Activated T-cell treated with anti-CD3 and anti-CD28 coated beads, Interleukin-2, amount 50 U/mL, for 48 hours (primary cell): ENCODE measurements around the gene GPR78.
"Not testable (repeated sequence)": the region's sequence is repeated elsewhere in the genome, so short reads cannot be mapped to it uniquely, and the experiment has no call there.

Source experiments
- DNase-seq, 2 experiments: peaks; one replicate each; pipeline ENCODE4 v3.0.0-alpha.2; 2020

GPR78 gene

DNA sequence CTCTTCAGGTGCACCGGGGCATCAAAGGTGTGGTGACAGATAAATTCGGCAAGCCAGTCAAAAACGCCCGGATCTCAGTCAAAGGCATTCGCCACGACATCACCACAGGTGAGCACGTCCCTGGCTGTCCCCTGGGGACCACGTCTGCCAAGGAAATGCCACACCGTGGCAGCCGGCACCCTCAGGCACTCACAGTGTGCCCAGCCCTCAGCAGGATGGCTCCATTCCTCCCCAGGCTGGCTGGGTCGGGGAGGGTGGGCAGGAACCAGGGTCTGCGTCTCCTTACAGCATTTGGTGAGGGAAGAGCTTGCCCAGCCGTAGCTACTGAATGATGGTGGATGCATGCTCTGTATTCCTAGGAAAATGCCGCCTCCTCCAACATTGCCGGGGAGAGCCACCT lies 38.2 kb downstream of the GPR78 start:
- no peak for DNase-seq

- no peak for DNase-seq
Observed at GRCh38 chr4:8618961-8619720, 38.9 kb downstream of the GPR78 start.

GRCh38 chr4:8621135-8621534 lies 40.9 kb downstream of the GPR78 start:
- DNase-seq, result not testable (repeated sequence)

DNA sequence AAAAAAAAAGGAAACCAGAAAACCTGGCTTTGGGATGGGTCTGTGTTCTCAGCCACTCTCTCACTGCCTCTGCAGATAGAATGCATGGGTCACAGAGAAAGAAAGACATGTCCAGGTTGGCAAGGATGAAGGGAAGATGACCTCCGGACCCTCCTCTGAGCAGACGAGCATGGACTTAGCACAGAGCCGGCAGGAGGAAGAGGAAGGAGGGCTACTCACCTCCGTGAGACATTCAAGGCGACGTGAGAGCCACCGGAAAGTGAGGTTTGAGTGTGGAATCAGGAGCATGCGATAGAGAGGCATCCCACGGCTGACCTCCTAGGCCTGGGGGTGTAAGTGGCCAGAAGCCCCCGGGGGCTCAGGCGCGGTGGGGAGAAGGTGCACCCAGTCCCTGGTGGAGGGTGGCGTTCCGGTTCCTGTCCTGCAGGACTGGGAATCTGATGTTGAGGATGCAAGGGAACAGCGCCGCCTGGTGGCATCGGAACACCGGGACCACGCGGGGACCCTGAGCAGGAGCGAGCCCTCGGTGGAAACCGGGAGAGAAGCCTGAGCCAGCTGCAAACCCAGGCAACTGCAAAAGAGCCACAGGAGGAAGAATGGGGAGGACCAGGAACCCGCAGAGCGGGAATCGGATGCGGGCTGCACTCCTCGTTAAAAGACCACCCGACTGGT lies 44.5 kb downstream of the GPR78 start:
- DNase-seq, result not testable (repeated sequence)

DNA sequence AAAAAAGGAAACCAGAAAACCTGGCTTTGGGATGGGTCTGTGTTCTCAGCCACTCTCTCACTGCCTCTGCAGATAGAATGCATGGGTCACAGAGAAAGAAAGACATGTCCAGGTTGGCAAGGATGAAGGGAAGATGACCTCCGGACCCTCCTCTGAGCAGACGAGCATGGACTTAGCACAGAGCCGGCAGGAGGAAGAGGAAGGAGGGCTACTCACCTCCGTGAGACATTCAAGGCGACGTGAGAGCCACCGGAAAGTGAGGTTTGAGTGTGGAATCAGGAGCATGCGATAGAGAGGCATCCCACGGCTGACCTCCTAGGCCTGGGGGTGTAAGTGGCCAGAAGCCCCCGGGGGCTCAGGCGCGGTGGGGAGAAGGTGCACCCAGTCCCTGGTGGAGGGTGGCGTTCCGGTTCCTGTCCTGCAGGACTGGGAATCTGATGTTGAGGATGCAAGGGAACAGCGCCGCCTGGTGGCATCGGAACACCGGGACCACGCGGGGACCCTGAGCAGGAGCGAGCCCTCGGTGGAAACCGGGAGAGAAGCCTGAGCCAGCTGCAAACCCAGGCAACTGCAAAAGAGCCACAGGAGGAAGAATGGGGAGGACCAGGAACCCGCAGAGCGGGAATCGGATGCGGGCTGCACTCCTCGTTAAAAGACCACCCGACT lies 50.2 kb downstream of the GPR78 start:
- DNase-seq, result not testable (repeated sequence)

DNA sequence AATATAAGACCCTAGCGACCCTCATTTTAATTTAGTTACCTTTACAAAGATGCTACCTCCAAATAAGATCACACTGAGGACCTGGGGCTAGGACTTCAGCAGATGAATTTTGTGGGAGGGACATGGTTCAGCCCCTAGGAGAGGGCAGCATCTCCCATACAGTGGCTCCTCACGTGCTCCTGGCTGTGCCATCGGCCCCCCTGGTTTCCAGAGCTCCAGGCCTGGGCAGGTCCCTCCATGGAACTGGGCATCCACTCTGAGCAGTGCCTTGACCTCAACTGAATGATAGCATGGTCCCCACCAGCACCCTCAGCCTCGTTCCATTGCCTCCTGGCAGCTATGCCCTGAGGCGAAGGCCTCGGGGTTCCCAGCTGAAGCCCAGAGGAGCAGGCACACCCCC lies 51.7 kb downstream of the GPR78 start:
- DNase-seq, result not testable (repeated sequence)

- not testable (repeated sequence) for DNase-seq
Observed at GRCh38 chr4:8634773-8635172, 54.6 kb downstream of the GPR78 start.

GRCh38 chr4:8635897-8636554 lies 55.8 kb downstream of the GPR78 start:
- not testable (repeated sequence) for DNase-seq
